K562 treated with DMSO at 1 percent for 12 hours (cell line): ENCODE results near the gene DMRTB1. TPM values are rescaled to one million over a fixed set of nuclear protein-coding genes. Genes with fewer than 3 reads are reported as not detected.

Experiments
- total RNA-seq: library from RNA; unstranded; fragments of 300-600 nt; gene quantifications from 2 replicates; pipeline ENCODE4 v1.2.3, GENCODE V29; 2022; ENCODE audit not compliant: insufficient read depth

DMRTB1 gene
- not detected in 2 replicates for total RNA-seq

DNA sequence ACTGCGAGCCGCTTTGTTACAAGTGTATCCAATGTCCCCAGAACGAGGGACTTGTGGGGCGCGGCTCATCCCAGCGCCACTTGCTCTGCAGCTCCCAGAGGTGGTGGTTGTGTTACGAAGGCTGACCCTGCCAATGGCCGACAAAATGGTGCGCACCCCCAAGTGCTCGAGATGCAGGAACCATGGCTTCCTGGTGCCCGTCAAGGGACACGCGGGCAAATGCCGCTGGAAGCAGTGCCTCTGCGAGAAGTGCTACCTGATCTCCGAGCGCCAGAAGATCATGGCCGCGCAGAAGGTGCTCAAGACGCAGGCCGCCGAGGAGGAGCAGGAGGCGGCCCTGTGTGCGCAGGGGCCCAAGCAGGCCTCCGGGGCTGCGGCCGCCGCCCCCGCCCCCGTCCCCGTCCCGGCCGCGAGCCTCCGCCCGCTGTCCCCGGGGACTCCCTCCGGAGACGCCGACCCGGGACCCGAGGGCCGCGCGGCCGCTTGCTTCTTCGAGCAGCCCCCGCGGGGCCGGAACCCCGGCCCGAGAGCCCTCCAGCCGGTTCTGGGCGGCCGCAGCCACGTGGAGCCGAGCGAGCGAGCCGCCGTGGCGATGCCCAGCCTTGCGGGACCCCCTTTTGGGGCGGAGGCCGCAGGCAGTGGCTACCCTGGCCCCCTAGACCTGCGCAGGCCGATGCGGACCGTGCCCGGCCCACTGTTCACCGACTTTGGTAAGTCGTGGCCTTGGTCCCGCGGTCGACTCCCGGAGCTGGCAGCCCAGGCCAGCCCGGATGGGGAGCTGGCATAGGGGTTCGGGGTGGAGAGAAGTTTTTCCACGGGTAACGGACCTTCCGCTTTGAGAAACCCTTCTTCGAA, at the start of gene DMRTB1:
Gene DMRTB1, plus strand, starts transcription at position 79 of the 855 bp plus-strand sequence. Its CDS starts 55 bp downstream, at position 134.

Other genes starting within 250 kb of the DMRTB1 start
- 65.3 and 74.4 TPM in 2 replicates for gene CZIB, start 238.8 kb upstream of the DMRTB1 start, total RNA-seq
- 102 and 104 TPM in 2 replicates for gene MAGOH, start 220.9 kb upstream of the DMRTB1 start, total RNA-seq
- gene LRP8, start 131.3 kb upstream of the DMRTB1 start, total RNA-seq: 7.7 and 26.3 TPM in 2 replicates